Measurements from ENCODE around the gene AP3S2. TPM values are rescaled to one million over a fixed set of nuclear protein-coding genes. Genes with fewer than 3 reads are reported as not detected.
"Not testable (repeated sequence)": the region's sequence is repeated elsewhere in the genome, so short reads cannot be mapped to it uniquely, and the experiment has no call there.

AP3S2 gene
- polyA plus RNA-seq, 1 donor (not counting 4 experiments of a cell fraction or from before 2014, with no cell fraction given), result 34.6 TPM

- DNase-seq (ENCODE audit: low read depth, low spot score), result no peak
These were observed 37.8 kb downstream of the AP3S2 start for GRCh38 chr15:89855948-89856347.

GRCh38 chr15:89854863-89855262 lies 38.9 kb downstream of the AP3S2 start:
- not testable (repeated sequence) for H4K20me1 ChIP-seq (ENCODE audit: control insufficient read depth, extremely low read depth, insufficient read depth, low read length); H3K79me2 ChIP-seq (ENCODE audit: control insufficient read depth, insufficient read depth, low read length); H3K4me3 ChIP-seq (ENCODE audit: control insufficient read depth in 2 of 3, extremely low read depth in 1 of 3, insufficient read depth in 2 of 3, low read depth in 1 of 3, low read length in 3 of 3); DNase-seq (ENCODE audit: low read depth, low spot score); H3K9ac ChIP-seq (ENCODE audit: control insufficient read depth, extremely low read depth, insufficient read depth, low read length); H3K9me3 ChIP-seq (ENCODE audit: control insufficient read depth, low read depth, low read length); H3K9me1 ChIP-seq (ENCODE audit: control insufficient read depth, extremely low read depth, insufficient read depth, low read length); H3K27ac ChIP-seq (ENCODE audit: control insufficient read depth, insufficient read depth, low read length); H3K4me2 ChIP-seq (ENCODE audit: control insufficient read depth, extremely low read depth, insufficient read depth, low read depth, low read length); H3K36me3 ChIP-seq (ENCODE audit: control insufficient read depth in 2 of 2, extremely low read depth in 1 of 2, insufficient read depth in 2 of 2, low read length in 2 of 2); H2AFZ ChIP-seq (ENCODE audit: control insufficient read depth, low read length); H3K27me3 ChIP-seq (ENCODE audit: control insufficient read depth, extremely low read depth, insufficient read depth, low read length); FAIRE-seq
- peaks cover 18% of the 10 kb centered on the region for H3K4me1 ChIP-seq (ENCODE audit: control insufficient read depth, extremely low read depth, insufficient read depth, low read length)
- dilution Hi-C loops (cut with MboI; ENCODE audit: extremely low pct_ligation_motif_present, low sequenced_read_pairs), result loop anchor here (25.0 kb wide), 1 partner anchor 93 kb away; the partner anchor contains the start of gene MESP1

More at GRCh38 chr15:89855948-89856347, 37.8 kb downstream of the AP3S2 start:
- no peak for FAIRE-seq
- Histone ChIP-seq H3K4me3 (ENCODE audit: control insufficient read depth in 2 of 3, extremely low read depth in 1 of 3, insufficient read depth in 2 of 3, low read depth in 1 of 3, low read length in 3 of 3) (no peak overlapping the region), H3K9ac (ENCODE audit: control insufficient read depth, extremely low read depth, insufficient read depth, low read length) (no peak overlapping the region), H4K20me1 (ENCODE audit: control insufficient read depth, extremely low read depth, insufficient read depth, low read length) (no peaks in the 10 kb centered on the region), H3K36me3 (ENCODE audit: control insufficient read depth in 2 of 2, extremely low read depth in 1 of 2, insufficient read depth in 2 of 2, low read length in 2 of 2) (peaks cover 6 to 9% of the 10 kb centered on the region in 2 experiments), H3K79me2 (ENCODE audit: control insufficient read depth, insufficient read depth, low read length) (no peaks in the 10 kb centered on the region), H3K27me3 (ENCODE audit: control insufficient read depth, extremely low read depth, insufficient read depth, low read length) (no peaks in the 10 kb centered on the region), H3K4me2 (ENCODE audit: control insufficient read depth, extremely low read depth, insufficient read depth, low read depth, low read length) (no peak overlapping the region), H2AFZ (ENCODE audit: control insufficient read depth, low read length) (no peak overlapping the region), H3K9me3 (ENCODE audit: control insufficient read depth, low read depth, low read length) (no peaks in the 10 kb centered on the region), H3K4me1 (ENCODE audit: control insufficient read depth, extremely low read depth, insufficient read depth, low read length) (peaks cover 17% of the 10 kb centered on the region), H3K27ac (ENCODE audit: control insufficient read depth, insufficient read depth, low read length) (no peak overlapping the region), H3K9me1 (ENCODE audit: control insufficient read depth, extremely low read depth, insufficient read depth, low read length) (no peaks in the 10 kb centered on the region)
- TF ChIP-seq CTCF (optimal IDR thresholded peaks at IDR 0.05 in 1 of 3, IDR thresholded peaks at IDR 0.05 in 1 of 3, conservative IDR thresholded peaks at IDR 0.05 in 1 of 3; ENCODE audit: extremely low read depth in 1 of 3, insufficient read depth in 2 of 3, low read length in 3 of 3) (no peak), EZH2 (IDR thresholded peaks at IDR 0.05; ENCODE audit: low read length) (no peak)
- dilution Hi-C loops (cut with MboI; ENCODE audit: extremely low pct_ligation_motif_present, low sequenced_read_pairs), result loop anchor here (25.0 kb wide), 1 partner anchor 94 kb away; the partner anchor contains the start of gene MESP1
